ENCODE measurements around the gene GIGYF2.
A peak's percentile ranks its signal among the peaks of the same experiment; 100 is the strongest.

GIGYF2 gene

DNA sequence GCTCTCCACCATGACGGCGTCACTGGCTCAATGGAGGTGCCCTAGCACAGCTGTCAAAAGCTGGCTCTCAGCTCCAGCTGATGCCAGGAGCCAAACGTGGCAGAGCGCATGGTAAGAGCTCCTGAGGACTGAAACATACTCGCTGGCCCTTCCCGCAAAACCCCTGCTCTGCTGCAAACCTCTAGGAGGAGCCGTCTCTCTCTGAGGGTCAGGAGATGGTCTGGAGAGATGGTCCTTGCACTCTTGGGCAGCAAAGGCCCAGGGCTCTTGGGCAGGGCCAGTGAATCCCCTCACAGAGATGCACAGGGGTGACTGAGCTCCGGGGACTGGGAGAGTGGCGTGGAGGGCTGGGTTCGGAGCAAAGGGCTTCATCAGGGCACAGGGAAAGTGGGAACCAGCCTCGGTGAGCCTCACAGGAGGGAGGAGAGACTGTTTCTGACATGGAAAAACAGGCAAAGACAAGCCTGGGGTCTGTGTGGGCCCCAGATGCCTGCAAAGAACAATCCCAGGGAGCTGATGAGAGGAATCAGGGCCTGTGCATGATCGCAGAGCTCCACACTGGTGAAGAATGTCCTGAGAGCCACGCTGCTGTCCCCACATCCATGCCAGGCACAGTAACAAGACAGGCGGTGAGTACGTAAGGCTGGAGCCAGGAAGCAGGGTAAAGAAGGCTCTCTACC lies 190.2 kb downstream of the GIGYF2 start:
- H3K27ac ChIP-seq: no peak overlapping the region
- no peak for DNase-seq (ENCODE audit: low read depth, low spot score)

DNA sequence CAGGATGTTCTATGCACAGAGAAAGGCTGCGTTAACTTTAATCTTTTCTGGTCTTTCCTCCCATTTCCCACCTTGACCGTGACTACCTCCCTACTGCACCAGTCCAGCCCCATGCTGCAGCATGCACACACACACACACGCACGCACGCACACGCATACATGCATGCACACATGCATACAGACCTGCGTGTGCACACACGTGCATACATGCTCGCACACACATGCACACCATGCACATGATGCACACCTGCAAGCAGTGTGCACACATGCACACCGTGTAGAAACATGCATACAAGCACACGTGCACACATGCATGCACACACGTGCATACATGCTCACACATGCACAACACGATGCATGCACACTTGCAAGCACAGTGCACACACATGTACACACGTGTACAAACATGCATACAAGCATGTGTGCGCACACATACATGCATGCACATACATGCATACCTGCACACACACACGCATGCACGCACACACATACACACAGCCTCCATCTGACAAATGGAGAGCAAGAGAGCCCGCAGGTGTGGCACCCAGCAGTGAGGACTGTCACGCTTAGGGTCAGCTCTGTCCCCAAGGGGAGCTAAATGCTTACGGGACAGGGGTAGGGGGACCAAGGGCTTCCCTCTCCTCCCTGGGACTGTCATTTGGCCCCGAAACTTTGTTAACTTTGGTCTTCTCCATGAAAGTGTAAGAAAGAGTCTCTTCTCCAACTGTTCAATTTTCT lies 191.1 kb downstream of the GIGYF2 start:
- H3K27ac ChIP-seq: no peak overlapping the region
- no peak for DNase-seq (ENCODE audit: low read depth, low spot score)

DNA sequence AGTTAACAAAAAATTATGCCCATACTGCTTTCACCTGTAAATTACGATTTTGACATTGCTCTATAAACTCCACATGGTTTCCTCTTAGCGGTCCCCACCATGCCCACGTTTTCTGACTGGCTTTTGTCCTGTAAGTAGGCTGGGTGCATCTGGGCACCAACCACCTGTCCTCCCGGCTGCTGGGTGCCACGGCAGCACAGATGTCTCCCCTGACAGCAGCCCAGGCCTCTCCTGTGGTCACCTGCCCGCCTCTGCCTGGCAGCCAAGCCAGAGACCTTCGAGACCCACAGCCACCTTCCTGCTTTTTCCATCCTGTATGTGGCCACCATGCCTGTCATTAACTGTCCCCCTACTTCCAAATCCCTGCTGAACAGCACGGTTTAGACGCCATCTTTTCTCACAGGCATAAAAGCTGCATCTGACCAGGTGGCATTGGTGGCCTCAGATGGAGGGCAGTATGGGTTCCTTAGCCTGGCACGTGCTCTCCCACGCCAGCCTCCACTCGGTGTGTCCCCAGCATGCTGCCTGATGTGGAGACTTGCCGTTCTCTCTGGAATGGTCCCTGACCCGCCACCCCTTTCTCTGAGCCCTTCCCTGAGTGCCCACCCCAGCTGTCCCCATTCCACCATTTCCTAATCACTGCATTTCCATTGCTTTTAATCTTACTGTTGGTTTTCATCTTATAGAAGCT lies 191.9 kb downstream of the GIGYF2 start:
- no peak for DNase-seq (ENCODE audit: low read depth, low spot score)

DNA sequence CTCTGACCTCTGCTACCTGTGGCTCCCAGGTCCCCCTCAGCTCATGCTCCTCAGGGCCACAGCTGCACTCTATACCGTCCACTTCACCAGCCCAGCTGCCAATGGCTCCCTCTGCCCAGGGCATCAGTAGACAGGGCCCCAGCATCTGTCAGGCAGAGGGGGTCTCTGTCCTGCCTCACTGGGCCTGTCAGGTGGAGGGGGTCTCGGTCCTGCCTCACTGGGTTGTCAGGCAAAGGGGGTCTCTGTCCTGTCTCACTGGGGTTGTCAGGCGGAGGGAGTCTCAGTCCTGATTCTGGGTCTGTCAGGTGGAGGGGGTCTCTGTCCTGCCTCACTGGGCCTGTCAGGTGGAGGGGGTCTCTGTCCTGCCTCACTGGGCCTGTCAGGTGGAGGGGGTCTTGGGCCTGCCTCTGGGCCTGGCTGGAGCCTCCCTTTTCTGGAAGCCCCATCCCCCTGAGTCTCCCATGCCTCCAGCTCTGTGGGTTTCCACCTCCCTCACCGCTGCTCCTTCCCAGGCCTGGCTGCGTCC lies 192.8 kb downstream of the GIGYF2 start:
- DNase-seq (ENCODE audit: low read depth, low spot score): no peak
- H3K27ac ChIP-seq: no peak overlapping the region

More for the DNA sequence above, 191.9 kb downstream of the GIGYF2 start:
- H3K27ac ChIP-seq: no peak overlapping the region

DNA sequence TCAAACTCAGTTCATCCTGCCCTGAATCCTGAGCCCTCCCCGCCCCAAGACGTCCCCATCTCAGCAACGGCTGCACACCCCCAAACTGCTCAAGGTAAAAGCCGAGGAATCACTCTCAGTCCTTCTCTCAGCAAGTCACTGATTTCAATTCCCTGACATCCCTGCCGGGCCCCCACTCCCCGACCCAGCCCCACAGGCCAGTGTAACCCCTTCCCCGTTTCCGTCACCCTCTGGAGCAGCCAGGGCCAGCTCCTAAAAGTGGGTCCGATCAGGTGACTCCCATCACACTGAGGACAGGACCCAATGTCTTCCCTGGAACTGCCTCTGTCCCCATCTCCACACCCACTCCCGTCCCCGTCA lies 193.4 kb downstream of the GIGYF2 start:
- no peak overlapping the region for H3K27ac ChIP-seq

DNA sequence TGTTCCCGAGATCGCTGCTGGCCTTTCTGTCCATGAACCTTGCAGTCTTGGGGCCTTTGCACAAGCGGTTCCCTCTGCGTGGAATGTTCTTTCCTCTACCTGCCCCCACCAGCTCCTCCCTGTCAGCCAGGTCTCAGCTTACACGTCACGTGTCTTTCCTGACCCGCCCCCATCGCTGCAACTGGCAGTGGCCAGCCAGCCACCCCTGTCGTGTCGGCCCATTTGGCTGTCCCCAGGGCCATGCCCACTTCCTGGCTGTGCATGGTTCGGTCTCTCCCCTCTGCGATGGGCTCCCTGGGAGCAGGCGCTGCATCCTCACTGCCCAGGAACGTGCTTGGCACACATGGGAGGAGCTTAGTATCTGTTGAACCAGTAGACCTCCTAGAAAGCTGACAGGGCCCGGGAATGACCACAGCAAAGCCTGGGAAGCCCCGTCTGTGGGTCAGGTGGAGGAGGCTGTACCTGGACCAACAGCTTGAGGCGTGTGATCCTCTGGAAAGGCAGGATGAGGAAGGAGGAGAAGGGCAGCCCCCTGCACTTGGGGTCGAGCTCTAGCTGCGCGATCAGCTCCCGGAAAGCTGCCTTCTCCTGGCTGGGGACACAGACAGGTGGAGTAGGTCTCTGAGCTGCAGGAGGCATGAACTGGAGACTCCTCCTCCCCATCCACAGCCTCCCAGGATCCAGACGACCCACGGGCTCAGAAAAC lies 193.9 kb downstream of the GIGYF2 start:
- DNase-seq (ENCODE audit: low read depth, low spot score): peak; percentile 16
- peak overlapping the region; percentile 33 for H3K27ac ChIP-seq

More for the DNA sequence above, 193.4 kb downstream of the GIGYF2 start:
- no peak for DNase-seq (ENCODE audit: low read depth, low spot score)

DNA sequence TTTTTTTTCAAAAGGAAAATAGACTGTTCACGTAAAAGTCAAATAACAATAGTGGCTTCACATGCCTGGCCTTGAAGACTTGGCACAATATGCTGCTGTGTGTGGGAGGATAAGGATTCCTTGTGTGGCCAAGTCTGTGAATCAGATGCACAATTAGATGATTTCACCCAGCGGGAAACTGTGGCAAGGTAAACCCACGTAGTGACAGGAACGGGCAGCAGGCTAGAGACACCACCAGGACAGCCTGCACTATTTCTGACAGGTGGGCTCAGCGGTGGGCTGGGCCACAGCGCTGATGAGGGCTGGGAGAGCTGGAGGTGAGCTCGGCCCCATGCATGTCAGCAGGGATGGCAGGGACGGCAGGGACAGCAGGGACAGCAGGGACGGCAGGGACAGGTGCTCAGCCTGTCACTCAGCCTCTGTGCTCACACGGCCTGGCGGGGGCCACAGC lies 194.5 kb downstream of the GIGYF2 start:
- peak overlapping the region; percentile 33 for H3K27ac ChIP-seq
- DNase-seq (ENCODE audit: low read depth, low spot score): peak; percentile 53

DNA sequence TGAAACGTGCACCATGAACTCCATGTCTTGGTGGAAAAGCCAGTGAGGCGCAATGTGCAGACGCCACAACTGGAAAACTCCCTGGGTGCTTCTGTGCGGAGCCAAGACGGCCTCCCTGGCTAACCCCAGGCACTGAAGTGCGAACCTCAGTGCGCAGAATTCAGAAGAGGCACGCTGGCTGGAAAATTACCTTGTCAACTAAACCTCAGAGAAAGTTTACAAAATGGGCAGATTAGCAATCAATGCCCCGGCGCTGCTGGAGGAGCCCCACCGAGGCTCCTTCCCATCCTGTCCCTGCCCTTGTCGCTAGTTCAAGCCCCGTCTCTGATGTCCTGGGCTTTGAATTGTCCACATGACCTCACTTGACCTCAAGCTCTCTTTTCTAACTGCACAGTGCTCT lies 195.1 kb downstream of the GIGYF2 start:
- H3K27ac ChIP-seq: no peak overlapping the region
- no peak for DNase-seq (ENCODE audit: low read depth, low spot score)

DNA sequence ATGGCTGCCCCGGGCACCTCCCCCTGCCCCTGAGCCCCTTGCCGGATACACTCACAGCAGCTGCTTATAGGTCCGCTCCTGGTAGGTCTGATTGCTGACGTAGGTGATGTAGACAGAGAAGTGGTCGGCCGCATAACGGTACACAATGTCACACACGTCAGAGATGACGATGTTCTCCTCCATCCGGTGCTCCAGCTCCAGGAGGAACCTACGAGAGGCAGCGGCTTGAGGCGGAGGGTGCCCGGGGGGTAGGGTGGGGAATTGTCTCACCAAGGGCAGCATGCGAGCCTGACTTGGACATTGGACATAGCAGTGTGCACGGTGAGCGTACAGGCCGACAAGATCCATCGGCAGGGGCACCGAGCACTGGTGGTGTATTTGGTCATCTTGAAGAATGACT lies 195.7 kb downstream of the GIGYF2 start:
- DNase-seq (ENCODE audit: low read depth, low spot score): no peak
- H3K27ac ChIP-seq: no peak overlapping the region

DNA sequence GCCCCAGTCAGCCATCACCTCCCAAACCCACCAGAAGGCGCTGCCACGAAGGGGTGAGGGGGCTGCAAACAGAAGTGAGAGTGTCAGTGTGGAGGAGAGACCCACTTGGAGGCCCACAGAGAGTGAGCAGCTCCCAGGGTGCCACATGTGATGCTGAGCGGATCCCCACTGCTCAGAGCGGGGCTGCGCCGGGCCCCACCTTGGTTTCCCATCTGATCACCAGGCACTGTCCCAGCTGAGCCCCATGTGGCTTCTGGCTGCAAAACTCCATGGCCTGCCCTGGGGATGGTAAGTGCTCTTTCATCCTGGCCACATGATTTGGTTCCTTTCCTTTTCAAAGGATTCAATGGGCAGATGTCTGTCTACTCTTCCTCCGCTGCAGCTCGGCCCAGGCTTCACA lies 196.7 kb downstream of the GIGYF2 start:
- DNase-seq (ENCODE audit: low read depth, low spot score): no peak
- H3K27ac ChIP-seq: no peak overlapping the region

DNA sequence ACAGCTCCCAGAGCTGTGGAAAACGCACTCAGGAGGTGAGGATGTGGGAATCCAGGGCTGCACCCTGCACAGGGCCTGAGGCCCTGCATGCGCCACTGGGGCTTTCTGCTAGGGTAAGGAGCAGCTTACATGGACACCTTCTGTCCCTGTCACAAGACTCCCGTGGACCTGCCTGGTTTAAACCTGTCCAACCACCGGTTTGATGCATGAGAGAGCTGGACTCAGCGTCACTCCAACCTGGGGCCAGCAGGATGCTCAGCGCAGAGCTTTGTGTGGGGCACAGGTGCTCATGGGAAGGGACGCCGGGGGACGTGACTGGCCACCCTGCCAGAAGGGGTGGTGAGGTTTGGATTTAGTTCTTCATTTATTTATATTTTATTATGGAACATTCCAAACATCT lies 197.1 kb downstream of the GIGYF2 start:
- DNase-seq (ENCODE audit: low read depth, low spot score): no peak

DNA sequence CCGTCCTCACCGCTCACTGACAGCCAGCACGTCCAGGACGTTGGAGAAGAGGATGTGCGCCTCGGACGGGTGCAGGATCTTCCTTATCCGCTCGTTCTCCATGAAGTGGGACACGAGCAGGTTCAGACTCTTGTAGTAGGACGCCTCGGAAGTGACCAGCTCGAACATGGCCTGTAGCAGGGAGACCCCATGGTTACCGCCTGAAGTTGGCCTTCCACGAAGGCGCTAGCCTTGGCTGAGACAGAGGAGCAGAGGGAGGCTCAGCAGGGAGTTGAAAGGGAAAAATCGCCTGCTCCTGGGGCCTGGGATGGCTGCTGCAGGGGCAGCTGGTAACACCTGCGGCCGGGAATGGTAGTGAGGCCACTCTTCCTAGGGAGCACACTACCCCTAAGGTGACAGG lies 197.6 kb downstream of the GIGYF2 start:
- H3K27ac ChIP-seq: no peak overlapping the region
- no peak for DNase-seq (ENCODE audit: low read depth, low spot score)

More for the DNA sequence above, 197.1 kb downstream of the GIGYF2 start:
- no peak overlapping the region for H3K27ac ChIP-seq

DNA sequence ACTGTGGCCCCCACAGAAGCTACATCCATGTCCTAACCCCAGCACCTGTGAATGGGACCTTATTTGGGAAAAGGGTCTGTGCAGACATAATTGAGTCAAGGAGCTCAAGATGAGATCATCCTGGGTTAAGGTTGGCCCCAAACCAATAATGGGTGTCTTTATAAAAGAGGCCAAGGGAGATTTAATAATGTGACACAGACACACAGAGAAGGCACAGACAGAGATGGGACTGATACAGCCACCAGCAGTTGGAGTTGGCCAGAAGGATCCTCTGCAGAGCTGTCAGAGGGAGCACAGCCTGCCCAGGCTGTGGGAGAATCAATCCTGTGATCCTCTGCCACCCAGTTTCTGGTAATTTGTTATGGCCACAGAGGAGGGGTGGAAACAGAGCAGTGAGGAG lies 199.0 kb downstream of the GIGYF2 start:
- no peak overlapping the region for H3K27ac ChIP-seq
- DNase-seq (ENCODE audit: low read depth, low spot score): no peak

DNA sequence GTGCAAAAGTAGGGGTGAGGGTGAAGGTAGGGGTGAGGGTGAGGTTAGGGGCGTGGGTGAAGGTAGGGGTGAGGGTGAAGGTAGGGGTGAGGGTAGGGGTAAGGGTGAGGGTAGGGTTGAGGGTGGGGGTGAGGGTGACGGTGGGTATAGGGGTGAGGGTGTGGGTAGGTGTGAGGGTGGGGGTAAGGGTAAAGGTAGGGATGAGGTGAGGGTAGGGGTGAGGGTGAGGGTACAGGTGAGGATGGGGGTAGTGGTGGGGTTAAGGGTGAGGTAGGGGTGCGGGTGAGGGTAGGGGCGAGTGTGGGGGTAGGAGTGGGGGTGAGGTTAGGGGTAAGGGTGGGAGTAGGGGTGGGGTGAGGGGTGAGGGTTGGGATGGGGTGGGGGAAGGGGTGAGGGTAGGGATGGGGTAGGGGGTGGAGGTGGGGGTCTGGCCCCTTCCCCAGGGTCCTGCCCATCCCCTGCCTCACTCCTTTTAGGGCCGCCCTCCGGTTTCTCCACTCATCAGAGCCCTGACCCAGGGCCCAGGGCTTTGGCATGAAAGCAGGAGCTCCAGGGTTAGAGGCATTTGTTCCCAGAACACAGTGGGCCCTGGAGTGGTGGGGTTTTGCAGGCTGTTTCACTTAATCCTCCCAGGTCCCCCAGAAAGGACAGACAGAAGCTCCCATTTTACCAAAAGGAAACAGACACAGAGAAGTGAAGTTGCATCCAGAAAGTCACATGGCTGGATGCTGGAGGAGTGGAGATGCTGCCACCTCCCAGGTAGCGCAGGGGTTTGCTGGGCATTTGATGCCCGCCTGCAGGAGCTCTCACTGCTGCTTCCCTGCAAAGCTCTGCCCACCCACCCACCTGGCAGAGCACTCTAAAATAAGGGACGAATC lies 199.8 kb downstream of the GIGYF2 start:
- no peak overlapping the region for H3K27ac ChIP-seq
- no peak for DNase-seq (ENCODE audit: low read depth, low spot score)

DNA sequence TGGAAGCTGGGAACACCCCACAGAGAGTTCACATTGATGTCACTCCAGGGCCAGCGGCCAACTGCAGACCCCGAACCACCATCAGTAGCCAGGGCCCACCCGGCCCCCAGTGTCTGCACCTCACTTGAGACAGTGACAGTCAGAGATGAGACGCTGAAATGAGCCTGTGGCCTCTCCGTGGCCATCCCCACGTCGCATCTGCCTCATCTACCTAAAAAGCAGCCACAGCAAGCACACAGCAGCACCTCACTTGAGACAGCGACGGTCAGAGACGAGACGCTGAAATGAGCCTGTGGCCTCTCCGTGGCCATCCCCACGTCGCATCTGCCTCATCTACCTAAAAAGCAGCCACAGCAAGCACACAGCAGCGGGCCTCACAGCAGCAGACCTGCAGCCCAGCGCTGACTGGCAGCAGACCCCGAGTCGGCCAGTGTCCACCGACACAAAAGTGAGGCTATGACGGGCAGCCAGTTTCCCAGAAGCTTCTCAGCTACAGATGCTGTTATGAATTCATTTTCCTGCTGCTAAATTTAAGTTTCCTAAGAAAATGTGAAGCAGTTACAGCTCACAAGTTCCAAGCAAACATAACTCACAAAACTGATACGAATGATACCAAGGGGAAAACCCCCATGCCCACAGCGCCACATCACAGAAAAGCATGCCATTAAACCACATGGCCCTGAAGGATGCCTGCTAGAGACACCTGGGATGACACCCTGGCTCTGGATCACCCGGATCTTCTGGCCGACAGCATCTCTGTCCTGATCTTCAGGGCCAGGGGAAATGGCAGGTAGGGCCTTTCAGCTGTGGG lies 200.7 kb downstream of the GIGYF2 start:
- no peak overlapping the region for H3K27ac ChIP-seq
- no peak for DNase-seq (ENCODE audit: low read depth, low spot score)

DNA sequence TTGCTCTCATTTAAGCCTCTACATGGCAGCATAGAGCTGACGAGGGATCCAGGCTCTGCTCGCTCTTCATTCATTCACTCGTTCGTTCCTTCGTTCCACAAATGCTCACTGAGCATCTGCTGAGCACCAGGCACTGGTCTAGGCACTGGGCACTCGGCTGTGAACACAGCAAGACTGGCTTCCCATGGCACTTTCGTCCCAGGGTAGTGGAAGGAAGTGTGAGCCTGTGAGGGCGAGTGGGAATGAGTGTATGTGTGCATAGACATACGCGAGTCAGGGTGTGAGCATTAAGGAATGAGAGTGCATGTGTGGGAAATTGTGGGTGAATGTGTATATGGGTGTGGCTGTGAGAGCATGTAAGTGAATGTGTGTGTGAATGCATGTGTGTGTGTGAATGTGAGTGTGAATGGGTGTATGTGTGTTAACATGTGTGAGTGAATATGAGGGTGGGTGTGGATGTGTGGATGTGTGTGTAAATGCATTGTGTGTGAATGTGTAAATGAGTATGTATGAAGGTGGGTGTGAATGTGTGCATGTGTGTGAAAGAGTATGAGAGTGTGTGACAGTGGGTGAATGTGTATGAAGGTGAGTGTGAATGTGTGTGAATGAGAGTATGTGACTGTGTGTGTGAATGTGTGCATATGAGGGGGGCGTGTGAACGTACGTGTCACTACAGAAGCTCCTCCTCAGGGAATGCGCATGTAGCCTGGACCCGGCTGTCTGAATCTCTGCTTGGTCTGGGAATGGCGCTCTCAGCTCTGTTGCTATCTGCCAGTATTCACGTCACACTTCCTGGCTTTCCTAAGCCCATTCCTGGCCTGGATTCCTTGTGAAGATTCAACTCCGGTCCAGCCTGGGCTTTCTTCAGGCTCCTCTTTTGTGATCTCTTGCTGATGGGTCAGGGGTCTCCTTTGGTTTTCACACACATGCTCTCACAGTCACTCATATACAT lies 201.7 kb downstream of the GIGYF2 start:
- DNase-seq (ENCODE audit: low read depth, low spot score): no peak
- no peak overlapping the region for H3K27ac ChIP-seq

Data from epithelial cell of prostate (primary cell).